SH-SY5Y (cell line): ENCODE results near the gene ALKBH3.

Experiments
- GATA2 ChIP-seq: IDR thresholded peaks from 2 replicates; pipeline ENCODE4 v1.6.1; 2011; ENCODE audit warnings: mild to moderate bottlenecking, low read depth, low read length
- GATA3 ChIP-seq: IDR thresholded peaks from 2 replicates; pipeline ENCODE4 v1.6.1; 2011; ENCODE audit warnings: low read depth, mild to moderate bottlenecking, low read length, moderate library complexity

DNA sequence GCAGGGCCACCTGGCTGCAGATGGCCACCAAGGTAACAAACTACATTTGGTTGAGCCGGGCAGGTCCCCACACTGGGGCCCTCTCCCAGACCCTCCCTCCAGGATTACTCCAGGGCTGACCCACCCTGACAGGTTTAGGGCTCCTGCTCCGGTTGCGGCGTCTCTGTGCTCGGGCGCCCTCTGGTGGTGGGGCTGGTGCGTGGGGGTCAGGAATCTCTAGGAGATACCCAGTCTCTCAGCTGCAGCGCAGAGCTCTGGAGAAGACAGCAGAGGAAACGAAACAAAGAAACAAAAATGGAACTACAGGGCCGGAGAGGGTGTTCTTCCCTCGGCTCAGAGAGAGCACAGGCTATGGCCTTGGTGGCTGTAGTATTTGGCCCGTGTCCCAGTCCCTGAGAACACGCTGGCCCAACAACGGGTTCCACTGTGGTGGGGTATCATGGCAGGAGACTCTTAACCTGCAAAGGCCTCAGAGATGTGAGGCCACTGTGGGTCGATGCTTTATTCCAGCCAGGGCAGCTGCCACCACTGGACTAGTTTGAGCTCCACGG is 64.2 kb downstream of the ALKBH3 start:
- TF ChIP-seq GATA2 (no peak), GATA3 (no peak)
